IMR-90 (cell line): Measurements from ENCODE around the gene GSTK1.

Experiments used
- BHLHE40 ChIP-seq: fragments of 150-350 bp; IDR thresholded peaks from 2 replicates; pipeline ENCODE4 v1.6.1; 2016; ENCODE audit warnings: mild to moderate bottlenecking, low read depth, low read length
- CEBPB ChIP-seq: IDR thresholded peaks from 2 replicates; pipeline ENCODE4 v1.6.1; 2012; ENCODE audit warnings: low read depth, low read length, improper control_type of control experiment
- CHD1 ChIP-seq: IDR thresholded peaks from 2 replicates; pipeline ENCODE4 v1.6.1; 2012; ENCODE audit warnings: low read depth, low read length, improper control_type of control experiment
- FOS ChIP-seq: fragments of 150-350 bp; IDR thresholded peaks from 2 replicates; pipeline ENCODE4 v1.6.1; 2016; ENCODE audit warnings: low read depth, low read length
- MAFK ChIP-seq: IDR thresholded peaks from 2 replicates; pipeline ENCODE4 v1.6.1; 2012; ENCODE audit warnings: low read depth, low read length, improper control_type of control experiment
- MXI1 ChIP-seq: IDR thresholded peaks from 2 replicates; pipeline ENCODE4 v1.6.1; 2012; ENCODE audit warnings: low read depth, mild to moderate bottlenecking, low read length, moderate library complexity, borderline replicate concordance
- POLR2A ChIP-seq: IDR thresholded peaks from 2 replicates; pipeline ENCODE4 v1.6.1; 2012; ENCODE audit warnings: mild to moderate bottlenecking, low read depth, low read length
- RAD21 ChIP-seq: IDR thresholded peaks from 2 replicates; pipeline ENCODE4 v1.6.1; 2012; ENCODE audit warnings: low read length, improper control_type of control experiment
- RFX5 ChIP-seq: IDR thresholded peaks from 2 replicates; pipeline ENCODE4 v1.8.0; 2012; ENCODE audit warnings: low read depth, mild to moderate bottlenecking, low read length, moderate library complexity
- SMC3 ChIP-seq: fragments of 150-350 bp; IDR thresholded peaks from 2 replicates; pipeline ENCODE4 v1.6.1; 2016; ENCODE audit warnings: low read depth, mild to moderate bottlenecking, antibody characterized with exemption, low read length, moderate library complexity
- TF ChIP-seq, protein P1 (sequence below): conservative IDR thresholded peaks from 2 replicates; pipeline ENCODE4 v1.5.1; 2012; ENCODE audit warnings: mild to moderate bottlenecking, low read depth, low read length, improper control_type of control experiment

DNA sequence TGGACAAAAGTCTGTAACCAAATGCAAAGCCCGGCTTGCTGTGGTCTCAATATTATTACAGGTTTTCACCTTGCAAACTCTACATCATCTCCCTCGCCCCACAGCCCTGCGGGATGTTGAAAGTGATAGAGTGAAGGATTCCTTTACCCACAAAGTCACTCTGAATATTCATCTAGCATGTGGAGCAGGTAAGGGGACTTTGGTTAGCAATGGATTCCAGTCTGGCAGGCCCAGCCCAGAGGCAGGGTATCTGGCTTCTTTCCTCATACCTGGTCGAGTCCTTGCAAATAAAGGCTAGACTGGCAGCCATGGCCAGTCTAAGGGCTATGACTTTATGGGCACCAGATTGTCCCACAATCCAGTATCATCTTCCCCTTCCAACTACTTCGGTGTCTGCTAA is 38.2 kb upstream of the GSTK1 start:
- no peak for TF ChIP-seq CEBPB
- TF ChIP-seq POLR2A: no peak
- TF ChIP-seq, protein P1, sequence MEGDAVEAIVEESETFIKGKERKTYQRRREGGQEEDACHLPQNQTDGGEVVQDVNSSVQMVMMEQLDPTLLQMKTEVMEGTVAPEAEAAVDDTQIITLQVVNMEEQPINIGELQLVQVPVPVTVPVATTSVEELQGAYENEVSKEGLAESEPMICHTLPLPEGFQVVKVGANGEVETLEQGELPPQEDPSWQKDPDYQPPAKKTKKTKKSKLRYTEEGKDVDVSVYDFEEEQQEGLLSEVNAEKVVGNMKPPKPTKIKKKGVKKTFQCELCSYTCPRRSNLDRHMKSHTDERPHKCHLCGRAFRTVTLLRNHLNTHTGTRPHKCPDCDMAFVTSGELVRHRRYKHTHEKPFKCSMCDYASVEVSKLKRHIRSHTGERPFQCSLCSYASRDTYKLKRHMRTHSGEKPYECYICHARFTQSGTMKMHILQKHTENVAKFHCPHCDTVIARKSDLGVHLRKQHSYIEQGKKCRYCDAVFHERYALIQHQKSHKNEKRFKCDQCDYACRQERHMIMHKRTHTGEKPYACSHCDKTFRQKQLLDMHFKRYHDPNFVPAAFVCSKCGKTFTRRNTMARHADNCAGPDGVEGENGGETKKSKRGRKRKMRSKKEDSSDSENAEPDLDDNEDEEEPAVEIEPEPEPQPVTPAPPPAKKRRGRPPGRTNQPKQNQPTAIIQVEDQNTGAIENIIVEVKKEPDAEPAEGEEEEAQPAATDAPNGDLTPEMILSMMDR: no peak
- TF ChIP-seq RFX5: no peak
- no peak for TF ChIP-seq MXI1
- no peak for TF ChIP-seq MAFK
- no peak for TF ChIP-seq FOS
- TF ChIP-seq BHLHE40: no peak
- TF ChIP-seq CHD1: no peak
- no peak for TF ChIP-seq SMC3
- TF ChIP-seq RAD21: no peak
